ENCODE data around the gene KDM7A.

The KDM7A gene

DNA sequence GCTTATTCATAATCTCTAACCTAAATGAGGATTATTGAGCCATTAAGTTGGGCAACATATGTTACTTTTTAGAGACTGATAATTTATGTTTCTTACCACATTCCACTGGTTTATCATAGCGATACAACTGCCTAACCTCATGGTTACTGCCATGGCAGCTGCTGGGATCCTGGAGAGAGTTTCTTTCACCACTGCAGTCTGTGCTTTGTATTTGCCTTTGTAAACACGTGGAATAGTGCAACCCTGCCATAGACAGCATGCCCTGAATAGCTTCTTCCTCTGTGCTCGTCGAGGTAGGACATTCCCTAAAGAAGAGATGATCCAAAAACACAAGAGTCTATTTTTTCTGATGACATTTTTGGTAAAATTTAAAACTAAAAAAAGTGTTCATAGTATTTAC is 80.3 kb downstream of the KDM7A start:
- Histone ChIP-seq H3K27me3 (ENCODE audit: insufficient read depth, low read length, poor library complexity) (no peaks in the 10 kb centered on the region), H3K79me2 (ENCODE audit: insufficient read depth, low read length) (no peaks in the 10 kb centered on the region), H3K27ac (ENCODE audit: low read length) (no peak overlapping the region), H3K36me3 (ENCODE audit: insufficient read depth, low read length) (peaks cover 74% of the 10 kb centered on the region), H2AFZ (ENCODE audit: low read depth, low read length) (no peak overlapping the region), H3K4me3 (ENCODE audit: low read depth in 1 of 2, low read length in 2 of 2) (no peak overlapping the region), H4K20me1 (ENCODE audit: insufficient read depth, low read length) (no peaks in the 10 kb centered on the region; the same call in 1 of the 2 replicates), H3K9ac (ENCODE audit: low read depth, low read length) (no peak overlapping the region), H3K4me2 (ENCODE audit: insufficient read depth, low read length) (no peak overlapping the region), H3K4me1 (ENCODE audit: insufficient read depth, low read length) (no peaks in the 10 kb centered on the region), H3K9me3 (ENCODE audit: insufficient read depth, low read length, severe bottlenecking) (no peaks in the 10 kb centered on the region)
- no peak for TF ChIP-seq CTCF (IDR thresholded peaks at IDR 0.05; ENCODE audit: borderline replicate concordance, extremely low read depth, low read length, poor library complexity, severe bottlenecking)
- no peak for TF ChIP-seq EZH2 (IDR thresholded peaks at IDR 0.05; ENCODE audit: borderline replicate concordance, low read depth, low read length, severe bottlenecking)
- no peak for ATAC-seq (ENCODE audit: insufficient read depth, low read depth)
- DNase-seq: no peak

DNA sequence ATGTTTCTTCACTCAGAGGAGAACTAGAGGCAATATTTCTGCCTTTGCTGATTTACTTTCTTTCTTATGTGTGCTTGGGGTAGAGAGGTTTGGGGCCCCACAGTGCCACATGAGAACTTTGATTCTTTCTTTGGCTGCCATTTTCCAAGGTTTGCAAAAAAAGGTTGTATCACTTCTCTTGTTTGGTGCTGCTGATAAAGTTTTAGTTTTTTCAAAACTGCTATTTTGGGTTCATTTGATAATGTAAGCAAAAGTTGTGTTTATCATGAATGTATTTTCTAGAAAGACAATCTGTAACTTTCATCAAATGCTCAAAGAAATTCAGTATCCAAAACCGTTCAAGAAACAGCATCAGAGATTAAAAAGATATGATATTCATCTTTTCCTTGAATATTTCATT is 83.4 kb downstream of the KDM7A start:
- H3K4me2 ChIP-seq (ENCODE audit: insufficient read depth, low read length): no peak overlapping the region
- H3K36me3 ChIP-seq (ENCODE audit: insufficient read depth, low read length): peaks cover 68% of the 10 kb centered on the region
- DNase-seq (no peak), ATAC-seq (ENCODE audit: insufficient read depth, low read depth) (no peak)
- no peaks in the 10 kb centered on the region for H3K9me3 ChIP-seq (ENCODE audit: insufficient read depth, low read length, severe bottlenecking)
- no peaks in the 10 kb centered on the region for H3K79me2 ChIP-seq (ENCODE audit: insufficient read depth, low read length)
- H3K27ac ChIP-seq (ENCODE audit: low read length): no peak overlapping the region
- no peak for TF ChIP-seq EZH2 (IDR thresholded peaks at IDR 0.05; ENCODE audit: borderline replicate concordance, low read depth, low read length, severe bottlenecking)
- no peak for TF ChIP-seq CTCF (IDR thresholded peaks at IDR 0.05; ENCODE audit: borderline replicate concordance, extremely low read depth, low read length, poor library complexity, severe bottlenecking)
- H4K20me1 ChIP-seq (ENCODE audit: insufficient read depth, low read length): no peaks in the 10 kb centered on the region
- no peak overlapping the region for H2AFZ ChIP-seq (ENCODE audit: low read depth, low read length)
- H3K4me3 ChIP-seq (ENCODE audit: low read depth in 1 of 2, low read length in 2 of 2): no peak overlapping the region
- no peak overlapping the region for H3K9ac ChIP-seq (ENCODE audit: low read depth, low read length)
- H3K4me1 ChIP-seq (ENCODE audit: insufficient read depth, low read length): no peaks in the 10 kb centered on the region
- H3K27me3 ChIP-seq (ENCODE audit: insufficient read depth, low read length, poor library complexity): no peaks in the 10 kb centered on the region

- H3K79me2 ChIP-seq (ENCODE audit: insufficient read depth, low read length): no peaks in the 10 kb centered on the region
- peaks cover 4% of the 10 kb centered on the region; the same call in 1 of the 2 replicates for H3K36me3 ChIP-seq (ENCODE audit: insufficient read depth, low read length)
- no peaks in the 10 kb centered on the region for H3K9me3 ChIP-seq (ENCODE audit: insufficient read depth, low read length, severe bottlenecking)
- H3K27me3 ChIP-seq (ENCODE audit: insufficient read depth, low read length, poor library complexity): no peaks in the 10 kb centered on the region
- DNase-seq: no peak
- peaks cover 20% of the 10 kb centered on the region for H3K4me1 ChIP-seq (ENCODE audit: insufficient read depth, low read length)
- no peak overlapping the region for H2AFZ ChIP-seq (ENCODE audit: low read depth, low read length)
- TF ChIP-seq CTCF (IDR thresholded peaks at IDR 0.05; ENCODE audit: borderline replicate concordance, extremely low read depth, low read length, poor library complexity, severe bottlenecking): no peak
- no peak for TF ChIP-seq EZH2 (IDR thresholded peaks at IDR 0.05; ENCODE audit: borderline replicate concordance, low read depth, low read length, severe bottlenecking)
- no peak overlapping the region for H3K9ac ChIP-seq (ENCODE audit: low read depth, low read length)
- H3K27ac ChIP-seq (ENCODE audit: low read length): no peak overlapping the region
- no peaks in the 10 kb centered on the region for H4K20me1 ChIP-seq (ENCODE audit: insufficient read depth, low read length)
- H3K4me3 ChIP-seq (ENCODE audit: low read depth in 1 of 2, low read length in 2 of 2): no peak overlapping the region
- ATAC-seq (ENCODE audit: insufficient read depth, low read depth): no peak
- no peak overlapping the region for H3K4me2 ChIP-seq (ENCODE audit: insufficient read depth, low read length)
Observed at GRCh38 chr7:140085447-140085846, 91.3 kb downstream of the KDM7A start.

GRCh38 chr7:140084972-140085371 is 91.8 kb downstream of the KDM7A start:
- Histone ChIP-seq H3K9me3 (ENCODE audit: insufficient read depth, low read length, severe bottlenecking) (no peaks in the 10 kb centered on the region), H3K27ac (ENCODE audit: low read length) (no peak overlapping the region), H3K4me3 (ENCODE audit: low read depth in 1 of 2, low read length in 2 of 2) (no peak overlapping the region), H2AFZ (ENCODE audit: low read depth, low read length) (no peak overlapping the region), H3K79me2 (ENCODE audit: insufficient read depth, low read length) (no peaks in the 10 kb centered on the region), H3K36me3 (ENCODE audit: insufficient read depth, low read length) (peaks cover 1% of the 10 kb centered on the region; the same call in 1 of the 2 replicates), H3K4me2 (ENCODE audit: insufficient read depth, low read length) (no peak overlapping the region), H3K4me1 (ENCODE audit: insufficient read depth, low read length) (peaks cover 20% of the 10 kb centered on the region), H3K9ac (ENCODE audit: low read depth, low read length) (no peak overlapping the region), H3K27me3 (ENCODE audit: insufficient read depth, low read length, poor library complexity) (no peaks in the 10 kb centered on the region), H4K20me1 (ENCODE audit: insufficient read depth, low read length) (no peaks in the 10 kb centered on the region)
- DNase-seq (no peak), ATAC-seq (ENCODE audit: insufficient read depth, low read depth) (no peak)
- TF ChIP-seq CTCF (IDR thresholded peaks at IDR 0.05; ENCODE audit: borderline replicate concordance, extremely low read depth, low read length, poor library complexity, severe bottlenecking): no peak
- no peak for TF ChIP-seq EZH2 (IDR thresholded peaks at IDR 0.05; ENCODE audit: borderline replicate concordance, low read depth, low read length, severe bottlenecking)

Measured in DND-41 (cell line).